Testis (tissue), 2 donors: ENCODE results near the gene DUS1L.

ENCODE experiments used
- CTCF ChIP-seq, 3 experiments: fragments of 450-650 bp in 2 of 3; fragments of 200-600 bp in 1 of 3; sonication (generic) in 1 of 3; IDR thresholded peaks; one replicate each; pipeline ENCODE4 v1.5.1; 2016 to 2019; ENCODE audit warnings: antibody characterized with exemption in 3 of 3, mild to moderate bottlenecking in 2 of 3, moderate library complexity in 1 of 3
- POLR2A ChIP-seq: fragments of 450-650 bp; IDR thresholded peaks from one replicate; pipeline ENCODE4 v1.6.1; 2017; ENCODE audit warnings: antibody characterized with exemption, mild to moderate bottlenecking, moderate library complexity

DNA sequence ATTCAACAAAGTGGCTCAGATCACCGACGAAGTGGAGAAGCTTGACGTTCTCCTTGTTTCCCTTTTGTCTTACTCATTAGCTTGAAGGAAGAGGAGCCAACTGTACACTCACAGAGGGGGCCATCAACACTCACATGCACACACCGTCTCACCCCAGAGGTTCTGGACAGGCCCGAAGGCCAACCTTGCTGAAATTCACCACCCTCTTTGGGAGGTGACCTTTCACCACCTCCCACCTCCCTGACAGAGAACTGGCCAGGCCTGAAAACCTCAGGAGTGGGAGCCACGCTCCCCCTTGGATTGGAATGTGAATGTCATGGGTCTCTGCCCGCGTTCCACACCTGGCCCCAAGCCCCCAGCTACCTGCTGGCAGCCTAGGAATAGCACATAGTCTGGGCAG is 30.1 kb downstream of the DUS1L start:
- TF ChIP-seq POLR2A (no peak), CTCF (IDR thresholded peaks at IDR 0.05) (no peak)
